Measurements from ENCODE around the gene ISCU. TPM values are rescaled to one million over a fixed set of nuclear protein-coding genes. Genes with fewer than 3 reads are reported as not detected.

Gene ISCU
- total and polyA plus RNA-seq, 9 of the 15 experiments (the other 6 are each of a cell fraction or from before 2014, with no cell fraction given) = 15.9 to 92.5 (median 77.3) TPM

DNA sequence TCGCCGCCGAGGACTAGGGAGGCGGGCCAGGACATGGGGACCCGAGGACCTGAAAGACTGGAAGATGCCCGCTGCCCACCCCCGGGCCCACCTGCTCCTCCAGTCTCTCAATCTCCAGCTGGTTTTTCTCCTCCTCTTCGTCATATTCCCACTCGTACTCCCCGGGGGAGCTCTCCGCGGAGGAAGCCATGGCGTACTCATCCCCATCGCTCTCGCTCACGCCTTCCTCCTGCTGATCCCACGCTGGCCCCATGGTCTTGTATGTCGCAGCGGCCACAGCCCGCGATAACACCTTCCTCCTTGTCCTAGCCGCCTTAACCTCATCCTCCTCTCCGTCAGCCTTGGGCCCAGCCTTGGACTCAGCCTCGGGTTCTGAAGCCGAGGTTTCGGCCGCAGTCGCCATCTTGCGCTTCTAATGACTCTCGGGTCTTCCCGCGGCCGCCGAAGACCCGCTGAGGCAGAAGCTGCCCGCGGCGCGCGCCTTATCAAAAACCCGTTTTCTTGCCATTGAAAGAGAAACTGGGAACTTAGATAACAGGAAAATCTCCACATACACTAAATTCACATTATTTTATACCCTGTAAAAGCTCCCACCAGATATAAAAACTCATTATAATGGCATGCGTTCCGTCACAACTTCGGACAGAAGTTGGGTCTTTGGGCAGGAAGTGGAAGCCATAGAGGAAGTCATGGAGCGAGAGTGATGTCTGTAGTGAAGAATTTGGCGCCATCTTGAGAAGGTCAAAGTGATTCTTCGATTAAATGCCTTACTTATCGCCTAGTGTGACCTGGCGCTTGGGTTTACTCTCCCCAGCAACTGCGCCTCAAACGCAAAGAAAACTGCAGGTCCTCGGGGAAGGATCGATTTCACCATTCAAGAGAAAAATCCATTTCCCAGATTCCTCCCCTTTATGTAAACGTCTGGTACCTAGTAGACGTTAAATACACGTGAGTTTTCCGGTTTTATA is 1.4 kb upstream of the ISCU start, which contains the start of gene SART3 (continued):
- TF ChIP-seq KLF6 (CRISPR knock-in tag; IDR thresholded peaks at IDR 0.05; ENCODE audit: borderline replicate concordance) (peak; percentile 28; the same call in 1 of the 2 replicates), GABPA (tag; conservative IDR thresholded peaks at IDR 0.05; ENCODE audit: low read depth) (peak; percentile 98), NR2C1 (IDR thresholded peaks at IDR 0.05) (peak; percentile 82), NR2C1 (tag; IDR thresholded peaks at IDR 0.05) (peak; percentile 87), CXXC5 (CRISPR knock-in tag; IDR thresholded peaks at IDR 0.05) (peak; percentile 41), TAF1 (IDR thresholded peaks at IDR 0.05; ENCODE audit: control insufficient read depth, extremely low read depth, insufficient read depth, low read length, severe bottlenecking) (peak; percentile 94), XRCC5 (IDR thresholded peaks at IDR 0.05; ENCODE audit: low read depth, low read length) (no peak)
- TF ChIP-seq, protein P1, sequence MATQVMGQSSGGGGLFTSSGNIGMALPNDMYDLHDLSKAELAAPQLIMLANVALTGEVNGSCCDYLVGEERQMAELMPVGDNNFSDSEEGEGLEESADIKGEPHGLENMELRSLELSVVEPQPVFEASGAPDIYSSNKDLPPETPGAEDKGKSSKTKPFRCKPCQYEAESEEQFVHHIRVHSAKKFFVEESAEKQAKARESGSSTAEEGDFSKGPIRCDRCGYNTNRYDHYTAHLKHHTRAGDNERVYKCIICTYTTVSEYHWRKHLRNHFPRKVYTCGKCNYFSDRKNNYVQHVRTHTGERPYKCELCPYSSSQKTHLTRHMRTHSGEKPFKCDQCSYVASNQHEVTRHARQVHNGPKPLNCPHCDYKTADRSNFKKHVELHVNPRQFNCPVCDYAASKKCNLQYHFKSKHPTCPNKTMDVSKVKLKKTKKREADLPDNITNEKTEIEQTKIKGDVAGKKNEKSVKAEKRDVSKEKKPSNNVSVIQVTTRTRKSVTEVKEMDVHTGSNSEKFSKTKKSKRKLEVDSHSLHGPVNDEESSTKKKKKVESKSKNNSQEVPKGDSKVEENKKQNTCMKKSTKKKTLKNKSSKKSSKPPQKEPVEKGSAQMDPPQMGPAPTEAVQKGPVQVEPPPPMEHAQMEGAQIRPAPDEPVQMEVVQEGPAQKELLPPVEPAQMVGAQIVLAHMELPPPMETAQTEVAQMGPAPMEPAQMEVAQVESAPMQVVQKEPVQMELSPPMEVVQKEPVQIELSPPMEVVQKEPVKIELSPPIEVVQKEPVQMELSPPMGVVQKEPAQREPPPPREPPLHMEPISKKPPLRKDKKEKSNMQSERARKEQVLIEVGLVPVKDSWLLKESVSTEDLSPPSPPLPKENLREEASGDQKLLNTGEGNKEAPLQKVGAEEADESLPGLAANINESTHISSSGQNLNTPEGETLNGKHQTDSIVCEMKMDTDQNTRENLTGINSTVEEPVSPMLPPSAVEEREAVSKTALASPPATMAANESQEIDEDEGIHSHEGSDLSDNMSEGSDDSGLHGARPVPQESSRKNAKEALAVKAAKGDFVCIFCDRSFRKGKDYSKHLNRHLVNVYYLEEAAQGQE (IDR thresholded peaks at IDR 0.05; ENCODE audit: borderline replicate concordance) = no peak
- TF ChIP-seq, protein P1 (CRISPR knock-in tag; IDR thresholded peaks at IDR 0.05; ENCODE audit: low read depth) = no peak
- TF ChIP-seq, protein P2, sequence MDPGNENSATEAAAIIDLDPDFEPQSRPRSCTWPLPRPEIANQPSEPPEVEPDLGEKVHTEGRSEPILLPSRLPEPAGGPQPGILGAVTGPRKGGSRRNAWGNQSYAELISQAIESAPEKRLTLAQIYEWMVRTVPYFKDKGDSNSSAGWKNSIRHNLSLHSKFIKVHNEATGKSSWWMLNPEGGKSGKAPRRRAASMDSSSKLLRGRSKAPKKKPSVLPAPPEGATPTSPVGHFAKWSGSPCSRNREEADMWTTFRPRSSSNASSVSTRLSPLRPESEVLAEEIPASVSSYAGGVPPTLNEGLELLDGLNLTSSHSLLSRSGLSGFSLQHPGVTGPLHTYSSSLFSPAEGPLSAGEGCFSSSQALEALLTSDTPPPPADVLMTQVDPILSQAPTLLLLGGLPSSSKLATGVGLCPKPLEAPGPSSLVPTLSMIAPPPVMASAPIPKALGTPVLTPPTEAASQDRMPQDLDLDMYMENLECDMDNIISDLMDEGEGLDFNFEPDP (CRISPR knock-in tag; IDR thresholded peaks at IDR 0.05) = no peak
